HEK293 (cell line): ENCODE measurements around the gene RNF215.

Experiments
- BCL6B ChIP-seq: fragments of 450-650 bp; formaldehyde crosslinking; IDR thresholded peaks from 2 replicates; pipeline ENCODE4 v1.5.1; 2017; ENCODE audit warnings: missing biosample characterization, missing genetic modification characterization
- GLI2 ChIP-seq: fragments of 450-650 bp; formaldehyde crosslinking; IDR thresholded peaks from 2 replicates; pipeline ENCODE4; 2017; ENCODE audit warnings: missing biosample characterization, missing genetic modification characterization, low read depth, borderline replicate concordance
- HOXD13 ChIP-seq: sonication (generic); formaldehyde crosslinking; IDR thresholded peaks from 2 replicates; pipeline ENCODE4 v1.8.0; 2022; ENCODE audit warnings: missing genetic modification reagents, borderline replicate concordance
- KLF7 ChIP-seq: fragments of 450-650 bp; formaldehyde crosslinking; IDR thresholded peaks from 2 replicates; pipeline ENCODE4 v1.5.1; 2016; ENCODE audit warnings: missing biosample characterization, missing genetic modification characterization, borderline replicate concordance
- OVOL3 ChIP-seq: fragments of 450-650 bp; formaldehyde crosslinking; IDR thresholded peaks from 2 replicates; pipeline ENCODE4 v1.5.1; 2016; ENCODE audit warnings: missing biosample characterization, missing genetic modification characterization
- PBX3 ChIP-seq: sonication (generic); formaldehyde crosslinking; IDR thresholded peaks from 2 replicates; pipeline ENCODE4 v1.8.1; 2022; ENCODE audit warnings: mild to moderate bottlenecking, moderate library complexity, missing genetic modification reagents
- SP2 ChIP-seq: fragments of 450-650 bp; formaldehyde crosslinking; IDR thresholded peaks from 2 replicates; pipeline ENCODE4 v1.5.1; 2016; ENCODE audit warnings: missing biosample characterization, missing genetic modification characterization
- ZBTB21 ChIP-seq: fragments of 450-650 bp; formaldehyde crosslinking; IDR thresholded peaks from 2 replicates; pipeline ENCODE4 v1.5.1; 2017; ENCODE audit warnings: missing biosample characterization, missing genetic modification characterization
- ZBTB48 ChIP-seq: fragments of 450-650 bp; formaldehyde crosslinking; IDR thresholded peaks from 2 replicates; pipeline ENCODE4 v1.5.1; 2016; ENCODE audit warnings: missing biosample characterization, missing genetic modification characterization
- ZBTB6 ChIP-seq: fragments of 450-650 bp; formaldehyde crosslinking; IDR thresholded peaks from 2 replicates; pipeline ENCODE4 v1.5.1; 2017; ENCODE audit warnings: missing biosample characterization, missing genetic modification characterization
- ZBTB7A ChIP-seq: fragments of 450-650 bp; formaldehyde crosslinking; IDR thresholded peaks from 2 replicates; pipeline ENCODE4 v1.5.1; 2016; ENCODE audit warnings: low read depth, missing biosample characterization, missing genetic modification characterization
- ZBTB8A ChIP-seq: fragments of 450-650 bp; formaldehyde crosslinking; IDR thresholded peaks from 2 replicates; pipeline ENCODE4 v1.5.1; 2016; ENCODE audit warnings: missing biosample characterization, missing genetic modification characterization
- ZIC2 ChIP-seq: fragments of 450-650 bp; formaldehyde crosslinking; IDR thresholded peaks from 2 replicates; pipeline ENCODE4 v1.5.1; 2016; ENCODE audit warnings: missing biosample characterization, missing genetic modification characterization
- ZNF132 ChIP-seq: fragments of 450-650 bp; formaldehyde crosslinking; IDR thresholded peaks from 2 replicates; pipeline ENCODE4 v1.5.1; 2017; ENCODE audit warnings: missing biosample characterization, missing genetic modification characterization, borderline replicate concordance
- ZNF169 ChIP-seq: fragments of 450-650 bp; formaldehyde crosslinking; IDR thresholded peaks from 2 replicates; pipeline ENCODE4 v1.5.1; 2016; ENCODE audit warnings: missing biosample characterization, missing genetic modification characterization
- ZNF175 ChIP-seq: fragments of 450-650 bp; formaldehyde crosslinking; IDR thresholded peaks from 2 replicates; pipeline ENCODE4 v1.5.1; 2016; ENCODE audit warnings: missing biosample characterization, missing genetic modification characterization
- ZNF2 ChIP-seq: fragments of 450-650 bp; formaldehyde crosslinking; IDR thresholded peaks from 2 replicates; pipeline ENCODE4 v1.5.1; 2016; ENCODE audit warnings: missing biosample characterization, missing genetic modification characterization
- ZNF223 ChIP-seq: fragments of 450-650 bp; formaldehyde crosslinking; IDR thresholded peaks from 2 replicates; pipeline ENCODE4 v1.5.1; 2016; ENCODE audit warnings: missing biosample characterization, missing genetic modification characterization
- ZNF24 ChIP-seq: fragments of 450-650 bp; formaldehyde crosslinking; IDR thresholded peaks from 2 replicates; pipeline ENCODE4 v1.5.1; 2016; ENCODE audit warnings: missing biosample characterization, missing genetic modification characterization
- ZNF26 ChIP-seq: fragments of 450-650 bp; formaldehyde crosslinking; IDR thresholded peaks from 2 replicates; pipeline ENCODE4 v1.5.1; 2016; ENCODE audit warnings: missing biosample characterization, missing genetic modification characterization
- ZNF280D ChIP-seq: fragments of 450-650 bp; formaldehyde crosslinking; IDR thresholded peaks from 2 replicates; pipeline ENCODE4 v1.5.1; 2016; ENCODE audit warnings: missing biosample characterization, missing genetic modification characterization
- ZNF311 ChIP-seq: fragments of 450-650 bp; formaldehyde crosslinking; IDR thresholded peaks from 2 replicates; pipeline ENCODE4 v1.5.1; 2017; ENCODE audit warnings: missing biosample characterization, missing genetic modification characterization, borderline replicate concordance
- ZNF580 ChIP-seq: fragments of 450-650 bp; formaldehyde crosslinking; IDR thresholded peaks from 2 replicates; pipeline ENCODE4 v1.5.1; 2016; ENCODE audit warnings: missing biosample characterization, missing genetic modification characterization
- ZNF639 ChIP-seq: fragments of 450-650 bp; formaldehyde crosslinking; IDR thresholded peaks from 2 replicates; pipeline ENCODE4 v1.5.1; 2016; ENCODE audit warnings: missing biosample characterization, missing genetic modification characterization
- ZNF654 ChIP-seq: fragments of 450-650 bp; formaldehyde crosslinking; IDR thresholded peaks from 2 replicates; pipeline ENCODE4 v1.5.1; 2016; ENCODE audit warnings: low read depth, missing biosample characterization, missing genetic modification characterization
- ZNF658 ChIP-seq: fragments of 450-650 bp; formaldehyde crosslinking; IDR thresholded peaks from 2 replicates; pipeline ENCODE4; 2016; ENCODE audit warnings: missing biosample characterization, missing genetic modification characterization
- ZNF660 ChIP-seq: fragments of 450-650 bp; IDR thresholded peaks from 2 replicates; pipeline ENCODE4 v1.5.1; 2018; ENCODE audit warnings: missing biosample characterization, mild to moderate bottlenecking, missing genetic modification characterization
- ZNF670 ChIP-seq: fragments of 450-650 bp; formaldehyde crosslinking; IDR thresholded peaks from 2 replicates; pipeline ENCODE4 v1.5.1; 2016; ENCODE audit warnings: missing biosample characterization, missing genetic modification characterization, low read depth
- ZNF677 ChIP-seq: fragments of 450-650 bp; IDR thresholded peaks from 2 replicates; pipeline ENCODE4 v1.5.0; 2018; ENCODE audit warnings: missing biosample characterization, mild to moderate bottlenecking, missing genetic modification characterization, moderate library complexity
- ZNF76 ChIP-seq: fragments of 450-650 bp; formaldehyde crosslinking; IDR thresholded peaks from 2 replicates; pipeline ENCODE4; 2016; ENCODE audit warnings: low read depth, missing biosample characterization, missing genetic modification characterization, borderline replicate concordance
- ZSCAN16 ChIP-seq: fragments of 450-650 bp; formaldehyde crosslinking; IDR thresholded peaks from 2 replicates; pipeline ENCODE4 v1.5.1; 2016; ENCODE audit warnings: missing biosample characterization, missing genetic modification characterization
- ZSCAN30 ChIP-seq: fragments of 450-650 bp; IDR thresholded peaks from 2 replicates; pipeline ENCODE4 v1.5.1; 2018; ENCODE audit warnings: missing biosample characterization, mild to moderate bottlenecking, missing genetic modification characterization, moderate library complexity
- ZXDB ChIP-seq: fragments of 450-650 bp; formaldehyde crosslinking; IDR thresholded peaks from 2 replicates; pipeline ENCODE4 v1.5.1; 2016; ENCODE audit warnings: missing biosample characterization, missing genetic modification characterization

The RNF215 gene

GRCh38 chr22:30357236-30357570, 30.0 kb downstream of the RNF215 start (continued):
- TF ChIP-seq ZNF280D (no peak), ZNF169 (tag by site-specific recombination) (no peak), ZSCAN30 (tag by site-specific recombination) (no peak), ZNF639 (no peak), ZNF26 (tag by site-specific recombination) (no peak), ZNF677 (tag by site-specific recombination) (no peak), ZNF660 (tag by site-specific recombination) (no peak), ZNF24 (tag by site-specific recombination) (no peak), ZBTB6 (tag by site-specific recombination) (no peak), ZNF654 (tag by site-specific recombination) (no peak), PBX3 (CRISPR knock-in tag) (no peak), ZBTB7A (no peak), GLI2 (tag by site-specific recombination) (no peak), ZSCAN16 (no peak), ZBTB21 (tag by site-specific recombination) (no peak), SP2 (tag by site-specific recombination) (peak; percentile 71), ZNF658 (no peak), ZNF580 (no peak), OVOL3 (tag by site-specific recombination) (no peak), BCL6B (tag by site-specific recombination) (no peak), HOXD13 (CRISPR knock-in tag) (no peak), ZNF175 (tag by site-specific recombination) (no peak), ZNF76 (no peak), ZBTB48 (tag by site-specific recombination) (peak; percentile 47; the same call in 1 of the 2 replicates), ZBTB8A (tag by site-specific recombination) (0 out of 2 replicates have a peak, but pooled peaks have one; percentile 6), ZXDB (tag by site-specific recombination) (no peak), ZIC2 (no peak), ZNF132 (tag by site-specific recombination) (no peak), KLF7 (tag by site-specific recombination) (no peak), ZNF670 (tag by site-specific recombination) (no peak), ZNF311 (no peak), ZNF223 (tag by site-specific recombination) (no peak), ZNF2 (no peak)
